ENCODE data around the gene WFIKKN1. TPM values are rescaled to one million over a fixed set of nuclear protein-coding genes. Genes with fewer than 3 reads are reported as not detected.

WFIKKN1 gene
- total and polyA plus RNA-seq, 2 of the 4 experiments (the other 2 are of a cell fraction) = 0.10 TPM; not detected in 1

- TF ChIP-seq, protein P1, sequence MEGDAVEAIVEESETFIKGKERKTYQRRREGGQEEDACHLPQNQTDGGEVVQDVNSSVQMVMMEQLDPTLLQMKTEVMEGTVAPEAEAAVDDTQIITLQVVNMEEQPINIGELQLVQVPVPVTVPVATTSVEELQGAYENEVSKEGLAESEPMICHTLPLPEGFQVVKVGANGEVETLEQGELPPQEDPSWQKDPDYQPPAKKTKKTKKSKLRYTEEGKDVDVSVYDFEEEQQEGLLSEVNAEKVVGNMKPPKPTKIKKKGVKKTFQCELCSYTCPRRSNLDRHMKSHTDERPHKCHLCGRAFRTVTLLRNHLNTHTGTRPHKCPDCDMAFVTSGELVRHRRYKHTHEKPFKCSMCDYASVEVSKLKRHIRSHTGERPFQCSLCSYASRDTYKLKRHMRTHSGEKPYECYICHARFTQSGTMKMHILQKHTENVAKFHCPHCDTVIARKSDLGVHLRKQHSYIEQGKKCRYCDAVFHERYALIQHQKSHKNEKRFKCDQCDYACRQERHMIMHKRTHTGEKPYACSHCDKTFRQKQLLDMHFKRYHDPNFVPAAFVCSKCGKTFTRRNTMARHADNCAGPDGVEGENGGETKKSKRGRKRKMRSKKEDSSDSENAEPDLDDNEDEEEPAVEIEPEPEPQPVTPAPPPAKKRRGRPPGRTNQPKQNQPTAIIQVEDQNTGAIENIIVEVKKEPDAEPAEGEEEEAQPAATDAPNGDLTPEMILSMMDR (conservative IDR thresholded peaks at IDR 0.05; ENCODE audit: low read depth, low read length) = no peak
- TF ChIP-seq SMC3 (IDR thresholded peaks at IDR 0.05; ENCODE audit: low read depth, low read length) = no peak
- TF ChIP-seq, protein P2, sequence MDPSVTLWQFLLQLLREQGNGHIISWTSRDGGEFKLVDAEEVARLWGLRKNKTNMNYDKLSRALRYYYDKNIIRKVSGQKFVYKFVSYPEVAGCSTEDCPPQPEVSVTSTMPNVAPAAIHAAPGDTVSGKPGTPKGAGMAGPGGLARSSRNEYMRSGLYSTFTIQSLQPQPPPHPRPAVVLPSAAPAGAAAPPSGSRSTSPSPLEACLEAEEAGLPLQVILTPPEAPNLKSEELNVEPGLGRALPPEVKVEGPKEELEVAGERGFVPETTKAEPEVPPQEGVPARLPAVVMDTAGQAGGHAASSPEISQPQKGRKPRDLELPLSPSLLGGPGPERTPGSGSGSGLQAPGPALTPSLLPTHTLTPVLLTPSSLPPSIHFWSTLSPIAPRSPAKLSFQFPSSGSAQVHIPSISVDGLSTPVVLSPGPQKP (IDR thresholded peaks at IDR 0.05; ENCODE audit: borderline replicate concordance, low read depth, low read length) = no peak
Measured at GRCh38 chr16:647173-647902, 16.6 kb downstream of the WFIKKN1 start (continued).
